B cell (primary cell): Measurements from ENCODE around the gene SCART1. TPM values are rescaled to one million over a fixed set of nuclear protein-coding genes. Genes with fewer than 3 reads are reported as not detected.

Experiments used
- ATAC-seq: fragments of 200-7000 bp; cut with Tn5 transposase; one replicate; pipeline ENCODE4 v1.10.0; 2021; ENCODE audit warnings: low read depth, mild to moderate bottlenecking, moderate number of reproducible peaks, moderate library complexity
- CTCF ChIA-PET: fragments of 350-600 bp; sonication (Branson Sonifier 250); formaldehyde crosslinking; loops from one replicate; lab custom pipeline; 2021; ENCODE audit warnings: antibody characterized with exemption, inconsistent platforms; lab: Charles Lee
- POLR2A ChIA-PET: fragments of 350-600 bp; sonication (Branson Sonifier 250); formaldehyde crosslinking; loops from one replicate; lab custom pipeline; 2021; ENCODE audit warnings: antibody characterized with exemption; lab: Charles Lee
- DNase-seq: peaks from one replicate; pipeline ENCODE4 v3.0.0; 2013
- H2AFZ ChIP-seq: 2 replicates; pipeline ENCODE4 v1.6.1; 2012; ENCODE audit warnings: mild to moderate bottlenecking, low read depth, low read length; ENCODE audit not compliant: insufficient read depth, poor library complexity, severe bottlenecking
- H3K27ac ChIP-seq, 2 donors: 1 replicate in 1 of 2; 2 replicates in 1 of 2; pipeline ENCODE4 v1.5.1; 2012 to 2013; ENCODE audit warnings: low read length in 2 of 2, mild to moderate bottlenecking in 2 of 2, moderate library complexity in 1 of 2
- H3K27me3 ChIP-seq, 4 experiments: fragments of 200-600 bp in 1 of 4; sonication (generic) in 1 of 4; replicated peaks in 1 of 4; 1 replicate in 2 of 4; 2 replicates in 2 of 4; pipeline versions ENCODE4 v1.6.1 to v1.7.0; 2013 to 2016; ENCODE audit warnings: low read length in 3 of 4, mild to moderate bottlenecking in 2 of 4, mixed read lengths in 1 of 4, moderate library complexity in 1 of 4; ENCODE audit not compliant: insufficient read depth in 4 of 4, control insufficient read depth in 3 of 4; ENCODE audit errors: control extremely low read depth in 1 of 4
- H3K36me3 ChIP-seq, 2 experiments: replicated peaks in 1 of 2; 1 replicate in 1 of 2; 2 replicates in 1 of 2; pipeline versions ENCODE4 v1.6.1 to v1.7.1; 2013; ENCODE audit warnings: low read length in 1 of 2; ENCODE audit not compliant: insufficient read depth in 2 of 2, control insufficient read depth in 1 of 2; ENCODE audit errors: control extremely low read depth in 1 of 2, extremely low read depth in 1 of 2
- H3K4me1 ChIP-seq, 2 donors: fragments of 200-600 bp in 1 of 2; sonication (generic) in 1 of 2; 1 replicate in 1 of 2; 2 replicates in 1 of 2; pipeline versions ENCODE4 v1.5.1 to v1.6.1; 2013 to 2017; ENCODE audit warnings: low read length in 2 of 2; ENCODE audit not compliant: control insufficient read depth in 2 of 2, insufficient read depth in 2 of 2
- H3K4me2 ChIP-seq: replicated peaks from 2 replicates; pipeline ENCODE3; 2012; ENCODE audit warnings: mild to moderate bottlenecking, low read depth, low read length; ENCODE audit not compliant: poor library complexity, severe bottlenecking
- H3K4me3 ChIP-seq, 5 experiments: fragments of 200-600 bp in 1 of 5; sonication (generic) in 1 of 5; 1 replicate in 3 of 5; 2 replicates in 2 of 5; pipeline versions ENCODE4 v1.5.1 to v1.7.0; 2011 to 2016; ENCODE audit warnings: low read length in 4 of 5, mild to moderate bottlenecking in 4 of 5, low read depth in 2 of 5, control low read depth in 1 of 5, moderate library complexity in 1 of 5; ENCODE audit not compliant: insufficient read depth in 1 of 5; ENCODE audit errors: control extremely low read depth in 1 of 5, extremely low read depth in 1 of 5
- H3K79me2 ChIP-seq: fragments of 200-600 bp; sonication (generic); one replicate; pipeline ENCODE4 v1.6.0; 2016; ENCODE audit warnings: low read length; ENCODE audit not compliant: control insufficient read depth, insufficient read depth
- H3K9ac ChIP-seq: fragments of 200-600 bp; sonication (generic); 2 replicates; pipeline ENCODE4 v1.6.1; 2017; ENCODE audit warnings: mild to moderate bottlenecking, low read length, moderate library complexity
- H3K9me3 ChIP-seq, 3 donors: one replicate each; pipeline versions ENCODE4 v1.6.1 to v1.7.1; 2013; ENCODE audit warnings: low read length in 2 of 3; ENCODE audit not compliant: control insufficient read depth in 2 of 3, insufficient read depth in 1 of 3; ENCODE audit errors: control extremely low read depth in 1 of 3
- H4K20me1 ChIP-seq: 2 replicates; pipeline ENCODE4 v1.6.0; 2012; ENCODE audit warnings: mild to moderate bottlenecking, low read length; ENCODE audit not compliant: insufficient read depth, control insufficient read depth, poor library complexity, severe bottlenecking
- H3K27ac Mint-ChIP-seq: one replicate; pipeline ENCODE4 v1.8.0; 2021; ENCODE audit warnings: mixed read lengths
- H3K27me3 Mint-ChIP-seq: one replicate; pipeline ENCODE4 v1.8.0; 2021; ENCODE audit warnings: mixed read lengths
- H3K4me1 Mint-ChIP-seq: one replicate; pipeline ENCODE4 v1.8.0; 2021; ENCODE audit warnings: mixed read lengths
- H3K4me3 Mint-ChIP-seq: one replicate; pipeline ENCODE4 v1.8.0; 2021; ENCODE audit warnings: mixed read lengths
- H3K9me3 Mint-ChIP-seq: one replicate; pipeline ENCODE4 v1.8.0; 2022; ENCODE audit warnings: mixed read lengths; ENCODE audit not compliant: insufficient read depth
- CTCF ChIP-seq: fragments of 200-600 bp; IDR thresholded peaks from one replicate; pipeline ENCODE4 v1.8.0; 2022; ENCODE audit warnings: antibody characterized with exemption, mild to moderate bottlenecking
- EZH2 ChIP-seq: IDR thresholded peaks from 2 replicates; pipeline ENCODE4 v1.6.1; 2012; ENCODE audit warnings: borderline replicate concordance, low read depth, mild to moderate bottlenecking, moderate library complexity, low read length; ENCODE audit not compliant: insufficient read depth, poor library complexity, severe bottlenecking
- WGBS: methylation state at CpG from one replicate; pipeline ENCODE4 v1.1.5; 2013; ENCODE audit warnings: missing lambda C conversion rate; ENCODE audit not compliant: insufficient coverage; 5-methylcytosine and 5-hydroxymethylcytosine counted together
- intact Hi-C: fragments of 100-400 bp; cut with micrococcal nuclease; formaldehyde crosslinking; loops from one replicate; pipeline ENCODE4 v1.10.0; 2022
- polyA plus RNA-seq: library from polyadenylated mRNA; depleted of rRNA; stranded (reverse); fragments of >200 nt; gene quantifications from 2 replicates; pipeline ENCODE4 v1.2.3, GENCODE V29; 2012
- total RNA-seq, 2 donors: library from RNA; stranded (reverse); fragments of 120-200 nt in 1 of 2; gene quantifications; 1 replicate in 1 of 2; 2 replicates in 1 of 2; pipeline versions ENCODE4 v1.2.3 to v1.2.4, GENCODE V29; 2013 to 2022

The SCART1 gene
- total and polyA plus RNA-seq, 2 donors (not counting 1 experiment from before 2014, with no cell fraction given), result 4.1 to 4.7 TPM

DNA sequence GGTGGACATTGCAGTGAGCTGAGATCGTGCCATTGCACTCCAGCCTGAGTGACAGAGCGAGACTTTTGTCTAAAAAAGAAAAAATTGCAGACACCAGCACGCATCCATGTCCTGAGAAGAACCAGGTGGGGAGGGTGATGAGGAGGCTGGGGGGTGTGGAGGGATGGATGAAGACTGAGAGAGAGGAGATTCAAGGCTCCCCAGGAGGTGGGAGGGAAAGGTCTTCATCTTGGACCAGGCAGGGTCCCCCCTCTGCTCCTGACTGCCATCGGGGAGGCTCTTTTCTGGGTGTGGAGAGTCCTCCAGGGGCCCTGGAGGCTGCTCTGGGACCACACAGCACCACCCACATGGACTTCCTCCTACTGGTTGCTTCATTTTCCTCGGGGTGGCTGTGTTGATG is 1.5 kb downstream of the SCART1 start:
- H3K27ac ChIP-seq, result no peak overlapping the region
- DNase-seq (no peak), ATAC-seq (no peak)
- intact Hi-C loops, result no loop called here
- peaks cover 0 to 10% (median 2%) of the 10 kb centered on the region in 3 donors for H3K9me3 ChIP-seq
- Mint-ChIP-seq H3K4me3 (no peak overlapping the region), H3K27ac (no peak overlapping the region), H3K9me3 (no peaks in the 10 kb centered on the region), H3K27me3 (no peaks in the 10 kb centered on the region), H3K4me1 (no peaks in the 10 kb centered on the region)
- no peaks in the 10 kb centered on the region for H3K79me2 ChIP-seq
- H2AFZ ChIP-seq, result no peak overlapping the region
- H4K20me1 ChIP-seq, result no peaks in the 10 kb centered on the region
- H3K4me3 ChIP-seq, result no peak overlapping the region
- no peaks in the 10 kb centered on the region for H3K4me1 ChIP-seq
- no peak overlapping the region for H3K4me2 ChIP-seq
- no peaks in the 10 kb centered on the region for H3K36me3 ChIP-seq
- H3K9ac ChIP-seq, result no peak overlapping the region
- CTCF ChIA-PET, result interaction anchor here (2.5 kb wide), 1 partner anchor 126 kb away, joined by 9 read pairs; no protein-coding TSS in a partner anchor
- 76% methylated on average over 3 of the region's 5 CpGs for WGBS
- H3K27me3 ChIP-seq, result no peaks in the 10 kb centered on the region
- POLR2A ChIA-PET, result no interaction called here
- no peak for TF ChIP-seq EZH2
- TF ChIP-seq CTCF, result no peak

DNA sequence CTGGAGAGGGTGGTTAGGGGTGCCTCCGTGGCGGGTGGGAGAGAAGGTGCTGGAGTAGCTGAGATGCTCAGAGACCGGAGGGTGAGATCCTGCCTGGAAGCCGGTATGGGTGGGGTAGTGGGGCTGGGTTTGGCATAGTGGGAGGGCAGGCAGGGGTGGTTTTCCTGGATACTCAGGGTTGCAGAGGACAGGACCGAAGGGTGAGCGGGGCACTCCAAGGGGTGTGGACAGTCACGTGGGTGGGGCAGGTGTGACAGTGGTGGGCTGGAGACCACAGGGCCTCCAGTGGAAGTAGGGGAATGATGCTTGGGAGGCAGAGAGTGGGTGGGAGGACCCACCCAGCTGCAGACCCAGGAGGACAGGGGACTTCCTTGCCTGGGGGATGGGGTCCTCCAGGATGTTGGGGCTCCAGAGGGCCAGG is 1.9 kb downstream of the SCART1 start:
- no peak for TF ChIP-seq CTCF
- no peak for TF ChIP-seq EZH2
- no peaks in the 10 kb centered on the region for H3K9me3 Mint-ChIP-seq
- no peak for ATAC-seq
- ChIA-PET CTCF (no interaction called here), POLR2A (no interaction called here)
- Histone ChIP-seq H3K4me1 (no peaks in the 10 kb centered on the region), H3K9ac (no peak overlapping the region), H3K27me3 (no peaks in the 10 kb centered on the region), H2AFZ (no peak overlapping the region), H4K20me1 (no peaks in the 10 kb centered on the region), H3K36me3 (no peaks in the 10 kb centered on the region), H3K79me2 (no peaks in the 10 kb centered on the region), H3K9me3 (peaks cover 0 to 10% (median 2%) of the 10 kb centered on the region in 3 donors), H3K27ac (no peak overlapping the region), H3K4me3 (no peak overlapping the region), H3K4me2 (no peak overlapping the region)
- DNase-seq, result no peak
- 87% methylated on average over 6 of the region's 7 CpGs for WGBS
- H3K4me1 Mint-ChIP-seq, result no peaks in the 10 kb centered on the region
- H3K4me3 Mint-ChIP-seq, result no peak overlapping the region
- intact Hi-C loops, result no loop called here
- H3K27ac Mint-ChIP-seq, result no peak overlapping the region
- H3K27me3 Mint-ChIP-seq, result no peaks in the 10 kb centered on the region
